Pons (tissue), 1 donor: ENCODE data around the gene PARP11.

Experiments
- DNase-seq: peaks from one replicate; pipeline ENCODE4 v3.0.0-alpha.2; 2016; ENCODE audit warnings: low spot score

PARP11 gene, protein sequence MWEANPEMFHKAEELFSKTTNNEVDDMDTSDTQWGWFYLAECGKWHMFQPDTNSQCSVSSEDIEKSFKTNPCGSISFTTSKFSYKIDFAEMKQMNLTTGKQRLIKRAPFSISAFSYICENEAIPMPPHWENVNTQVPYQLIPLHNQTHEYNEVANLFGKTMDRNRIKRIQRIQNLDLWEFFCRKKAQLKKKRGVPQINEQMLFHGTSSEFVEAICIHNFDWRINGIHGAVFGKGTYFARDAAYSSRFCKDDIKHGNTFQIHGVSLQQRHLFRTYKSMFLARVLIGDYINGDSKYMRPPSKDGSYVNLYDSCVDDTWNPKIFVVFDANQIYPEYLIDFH

GRCh38 chr12:3872800-3873636, at the start of gene PARP11:
Gene PARP11, minus strand, starts transcription at chr12:3873399. Its CDS starts 170 bp downstream, at chr12:3873229.
- peak; percentile 97 for DNase-seq

DNA sequence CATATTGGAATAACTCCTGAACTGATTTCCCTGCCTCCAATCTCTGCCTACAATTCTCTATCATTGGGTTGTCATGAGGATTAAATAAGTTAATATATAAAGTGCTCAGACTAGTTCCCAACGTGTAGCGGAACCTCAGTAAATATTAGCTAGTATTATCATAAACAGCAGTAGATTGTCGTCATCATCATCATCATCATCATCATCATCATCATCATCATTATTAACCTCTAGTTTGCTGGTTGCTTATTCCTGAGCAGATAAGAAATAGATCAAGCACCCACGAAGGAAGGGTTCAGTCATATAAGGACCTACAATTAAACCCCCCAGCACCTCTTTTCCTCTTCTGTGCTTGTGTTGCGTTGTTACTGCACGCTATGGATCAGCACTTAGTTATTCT, 48.8 kb upstream of the PARP11 start:
- DNase-seq: no peak

GRCh38 chr12:3921526-3921925, 48.3 kb upstream of the PARP11 start:
- DNase-seq: no peak

- no peak for DNase-seq
These were observed 47.9 kb upstream of the PARP11 start for GRCh38 chr12:3921151-3921471.

GRCh38 chr12:3920351-3921150, 47.4 kb upstream of the PARP11 start:
- no peak for DNase-seq

DNA sequence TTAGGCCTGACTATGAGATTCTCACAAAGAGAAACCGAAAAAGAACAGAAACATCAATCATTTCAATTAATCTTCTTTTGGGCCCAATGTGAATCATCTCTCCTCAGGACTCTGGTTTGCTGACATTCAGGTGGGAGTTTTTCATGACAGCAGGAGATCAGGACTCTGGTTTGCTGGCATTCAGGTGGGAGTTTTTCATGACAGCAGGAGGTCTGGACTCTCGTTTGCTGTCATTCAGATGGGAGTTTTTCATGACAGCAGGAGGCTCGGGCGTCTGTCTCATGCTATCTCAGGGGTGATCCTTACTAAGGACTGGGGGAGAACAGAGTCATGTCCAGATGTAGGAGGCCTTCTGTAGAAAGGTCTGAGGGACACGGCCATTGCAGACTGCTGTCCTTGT, 40.1 kb upstream of the PARP11 start:
- no peak for DNase-seq

- DNase-seq: no peak
These were observed 39.7 kb upstream of the PARP11 start for GRCh38 chr12:3912863-3913262.

- DNase-seq: no peak
These were observed 38.2 kb upstream of the PARP11 start for GRCh38 chr12:3911409-3911808.

- no peak for DNase-seq
These were observed 32.5 kb upstream of the PARP11 start for GRCh38 chr12:3905664-3906063.

- DNase-seq: no peak
These were observed 31.8 kb upstream of the PARP11 start for GRCh38 chr12:3904999-3905398.

DNA sequence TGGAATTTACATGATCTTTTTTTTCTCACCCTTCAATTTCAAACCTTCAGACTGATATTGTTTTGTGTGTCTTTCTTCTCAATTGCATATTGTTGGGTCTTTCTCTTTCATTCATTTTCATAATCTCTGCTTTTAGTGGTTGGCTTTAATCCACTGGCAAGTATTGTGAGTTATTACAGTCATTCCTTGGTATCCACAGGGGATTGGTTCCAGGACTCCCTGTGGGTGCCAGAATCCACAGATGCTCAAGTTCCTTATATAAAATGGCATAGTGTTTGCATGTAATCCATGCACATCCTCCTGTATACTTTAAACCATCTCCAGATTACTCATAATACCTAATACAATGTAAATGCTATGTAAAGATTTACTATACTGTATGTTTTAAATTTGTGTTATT, 29.7 kb upstream of the PARP11 start:
- no peak for DNase-seq

DNA sequence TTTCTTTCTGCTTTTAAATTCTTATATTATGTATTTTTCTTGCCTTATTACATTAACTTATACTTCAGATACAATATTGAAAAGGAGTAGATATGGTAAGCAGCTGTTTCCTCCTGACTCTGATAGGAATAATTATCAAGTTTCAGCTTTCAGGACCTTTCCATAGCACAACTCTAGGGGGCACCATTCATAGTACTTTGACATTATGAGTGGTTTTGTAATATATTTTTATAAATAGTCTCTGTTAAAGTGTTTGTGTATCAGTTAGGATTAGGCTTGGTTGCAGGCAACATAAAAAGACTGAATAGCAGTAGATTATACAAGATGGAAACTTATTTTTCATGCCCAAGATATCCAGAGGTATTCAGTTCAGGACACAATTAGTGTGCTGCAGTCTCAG, 27.9 kb upstream of the PARP11 start:
- DNase-seq: no peak

GRCh38 chr12:3898756-3899155, 25.6 kb upstream of the PARP11 start:
- no peak for DNase-seq

- DNase-seq: no peak
These were observed 24.3 kb upstream of the PARP11 start for GRCh38 chr12:3897371-3897971.

GRCh38 chr12:3896801-3897351, 23.7 kb upstream of the PARP11 start:
- peak; percentile 59 for DNase-seq

DNA sequence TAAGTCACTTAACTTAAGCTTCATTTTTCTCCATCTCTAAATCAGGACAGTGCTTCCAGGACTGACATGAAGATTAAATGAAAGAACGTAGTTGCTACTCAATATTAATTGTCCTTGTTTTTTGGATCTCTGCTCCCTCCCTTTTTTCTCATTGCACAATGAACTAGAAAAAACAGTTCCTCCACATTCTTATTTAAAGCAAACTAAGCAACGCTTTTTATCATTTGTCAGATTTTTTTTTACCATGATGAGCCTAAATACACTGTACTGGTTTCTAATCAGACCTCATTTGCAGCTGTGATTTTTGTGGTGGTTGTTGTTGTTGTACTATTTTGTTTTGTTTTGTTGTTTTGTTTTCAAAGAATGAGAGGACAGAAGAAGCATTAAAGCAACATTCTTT, 23.2 kb upstream of the PARP11 start:
- DNase-seq: no peak

GRCh38 chr12:3892631-3893030, 19.4 kb upstream of the PARP11 start:
- DNase-seq: no peak

GRCh38 chr12:3891201-3891600, 18.0 kb upstream of the PARP11 start:
- no peak for DNase-seq

GRCh38 chr12:3888659-3889058, 15.5 kb upstream of the PARP11 start:
- DNase-seq: no peak

DNA sequence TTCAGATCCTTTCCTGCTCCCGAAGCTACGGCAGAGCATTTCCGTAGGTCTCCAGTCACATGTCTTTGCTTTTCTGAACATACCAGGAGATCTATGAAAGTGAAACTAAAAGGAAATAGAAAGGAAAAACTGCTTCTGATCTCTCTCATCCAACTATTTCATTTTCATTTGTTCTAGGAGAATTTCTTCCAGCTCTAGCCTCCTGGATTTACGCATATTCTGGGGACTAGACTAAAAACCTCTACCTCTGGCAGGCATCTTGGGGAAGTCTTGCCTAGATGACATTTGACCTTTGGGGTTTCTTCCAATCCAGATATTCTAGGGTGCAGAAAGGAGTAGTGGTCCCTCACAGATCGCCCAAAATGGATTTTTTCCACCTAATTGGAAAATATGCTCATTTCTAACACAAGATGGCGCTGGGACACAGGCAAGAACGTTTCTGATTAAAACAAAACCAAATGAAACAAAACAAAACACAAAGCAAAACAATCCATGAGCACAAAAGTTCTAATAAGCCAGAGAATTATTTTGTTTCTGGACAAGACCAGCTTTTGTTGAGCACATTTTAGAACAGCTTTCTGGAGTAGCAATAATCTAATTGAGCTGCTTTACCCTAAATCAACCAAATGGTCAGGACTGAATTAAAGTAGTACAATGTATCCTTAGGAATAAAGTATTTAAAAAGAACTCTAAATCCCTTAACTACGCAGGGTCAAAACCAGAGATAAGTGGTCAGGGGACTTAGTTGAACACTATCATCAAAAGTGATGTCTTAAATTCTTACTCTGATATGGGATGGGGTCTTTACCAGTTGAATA, 12.3 kb upstream of the PARP11 start:
- DNase-seq: peak; percentile 74

- no peak for DNase-seq
These were observed 11.5 kb upstream of the PARP11 start for GRCh38 chr12:3884671-3885070.
